GM19023 (cell line): ENCODE data around the gene ZDHHC1.
"Not testable (repeated sequence)": the region's sequence is repeated elsewhere in the genome, so short reads cannot be mapped to it uniquely, and the experiment has no call there.

Experiments
- ATAC-seq: cut with Tn5 transposase; IDR thresholded peaks from one replicate; pipeline ENCODE4 v1.9.1; 2021; ENCODE audit warnings: mild to moderate bottlenecking, moderate library complexity; ENCODE audit not compliant: unreplicated experiment

ZDHHC1 gene

GRCh38 chr16:67378642-67379041 lies 37.6 kb downstream of the ZDHHC1 start:
- no peak for ATAC-seq

GRCh38 chr16:67376012-67376411 lies 40.3 kb downstream of the ZDHHC1 start:
- not testable (repeated sequence) for ATAC-seq

- ATAC-seq, result no peak
Observed at GRCh38 chr16:67372664-67373063, 43.6 kb downstream of the ZDHHC1 start.

- no peak for ATAC-seq
Observed at GRCh38 chr16:67370661-67371060, 45.6 kb downstream of the ZDHHC1 start.

- no peak for ATAC-seq
Observed at GRCh38 chr16:67364600-67365235, 51.6 kb downstream of the ZDHHC1 start.

GRCh38 chr16:67361038-67361437 lies 55.2 kb downstream of the ZDHHC1 start:
- no peak for ATAC-seq

- not testable (repeated sequence) for ATAC-seq
Observed at GRCh38 chr16:67359540-67360269, 56.6 kb downstream of the ZDHHC1 start.

- no peak for ATAC-seq
Observed at GRCh38 chr16:67357561-67357960, 58.7 kb downstream of the ZDHHC1 start.

GRCh38 chr16:67356396-67356795 lies 59.9 kb downstream of the ZDHHC1 start:
- ATAC-seq, result no peak

- ATAC-seq, result not testable (repeated sequence)
Observed at GRCh38 chr16:67352463-67352862, 63.8 kb downstream of the ZDHHC1 start.

GRCh38 chr16:67350324-67350723 lies 66.0 kb downstream of the ZDHHC1 start:
- ATAC-seq, result no peak

- no peak for ATAC-seq
Observed at GRCh38 chr16:67349172-67349571, 67.1 kb downstream of the ZDHHC1 start.

- ATAC-seq, result no peak
Observed at GRCh38 chr16:67346341-67346740, 69.9 kb downstream of the ZDHHC1 start.

GRCh38 chr16:67345401-67345800 lies 70.9 kb downstream of the ZDHHC1 start:
- ATAC-seq, result no peak
